ENCODE data around the gene ZNF662.
A peak's percentile ranks its signal among the peaks of the same experiment; 100 is the strongest.

The ZNF662 gene

DNA sequence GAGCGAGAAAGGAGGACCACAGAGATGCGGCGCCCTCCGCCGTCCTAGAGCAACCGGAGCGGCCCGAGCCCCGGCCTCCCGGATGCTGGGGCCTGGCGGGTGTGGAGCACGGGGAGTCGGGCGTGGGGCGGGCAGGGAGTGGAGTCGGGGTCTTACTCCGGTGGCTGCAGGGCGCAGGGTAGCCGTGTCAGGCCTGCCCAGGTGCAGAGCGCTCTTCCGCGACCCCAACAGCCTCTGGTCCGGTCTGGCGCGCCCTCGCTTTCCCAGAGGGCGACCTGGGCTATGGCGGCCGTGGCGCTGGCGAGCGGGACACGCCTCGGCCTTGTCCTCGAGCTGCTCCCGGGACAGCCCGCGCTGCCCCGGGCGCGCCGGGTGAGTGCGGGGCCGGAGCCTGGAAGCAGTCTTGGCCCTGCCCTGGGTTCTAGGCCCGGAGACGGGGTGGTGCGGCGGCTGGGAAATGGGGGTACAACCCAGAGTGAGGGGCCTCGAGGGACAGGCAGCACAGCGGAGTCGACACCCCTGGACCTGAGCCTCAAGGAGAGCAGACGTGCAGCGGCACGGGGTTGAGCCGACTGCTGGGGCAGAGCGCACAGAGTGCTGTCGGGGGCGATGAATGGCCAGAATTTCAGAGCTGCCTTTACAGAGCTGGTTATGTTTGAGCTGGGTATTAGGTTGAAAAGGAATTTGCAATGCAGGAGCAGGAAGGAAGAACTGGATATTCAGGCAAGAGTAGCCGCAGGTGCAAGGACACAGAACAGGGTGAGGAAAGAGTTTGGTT lies at the start of gene ZNF662:
Gene ZNF662, plus strand, starts transcription at position 73 of the 778 bp plus-strand sequence. CDS start 1,973 bp downstream, outside the sequence.
- Mint-ChIP-seq H3K4me3 (peak within 1 kb of the TSS; percentile 25), H3K27ac (no peak within 1 kb of the TSS), H3K36me3 (peaks cover 7% of the 10 kb centered on the region), H3K27me3 (peaks cover 28% of the 10 kb centered on the region), H3K4me1 (peaks cover 2% of the 10 kb centered on the region), H3K9me3 (peaks cover 11% of the 10 kb centered on the region)
- ATAC-seq (ENCODE audit: low read depth) (no peak), DNase-seq (ENCODE audit: low spot score in 2 of 2) (no peak)

GRCh38 chr3:42856544-42856943 lies 49.4 kb upstream of the ZNF662 start:
- peaks cover 9% of the 10 kb centered on the region for H3K4me1 Mint-ChIP-seq
- no peak for DNase-seq (ENCODE audit: low spot score in 2 of 2)
- H3K27me3 Mint-ChIP-seq = peaks cover 10% of the 10 kb centered on the region
- peak; percentile 29 for ATAC-seq (ENCODE audit: low read depth)
- peaks cover 2% of the 10 kb centered on the region for H3K9me3 Mint-ChIP-seq
- peaks cover 6% of the 10 kb centered on the region for H3K36me3 Mint-ChIP-seq
- H3K4me3 Mint-ChIP-seq = no peak overlapping the region
- no peak overlapping the region for H3K27ac Mint-ChIP-seq

DNA sequence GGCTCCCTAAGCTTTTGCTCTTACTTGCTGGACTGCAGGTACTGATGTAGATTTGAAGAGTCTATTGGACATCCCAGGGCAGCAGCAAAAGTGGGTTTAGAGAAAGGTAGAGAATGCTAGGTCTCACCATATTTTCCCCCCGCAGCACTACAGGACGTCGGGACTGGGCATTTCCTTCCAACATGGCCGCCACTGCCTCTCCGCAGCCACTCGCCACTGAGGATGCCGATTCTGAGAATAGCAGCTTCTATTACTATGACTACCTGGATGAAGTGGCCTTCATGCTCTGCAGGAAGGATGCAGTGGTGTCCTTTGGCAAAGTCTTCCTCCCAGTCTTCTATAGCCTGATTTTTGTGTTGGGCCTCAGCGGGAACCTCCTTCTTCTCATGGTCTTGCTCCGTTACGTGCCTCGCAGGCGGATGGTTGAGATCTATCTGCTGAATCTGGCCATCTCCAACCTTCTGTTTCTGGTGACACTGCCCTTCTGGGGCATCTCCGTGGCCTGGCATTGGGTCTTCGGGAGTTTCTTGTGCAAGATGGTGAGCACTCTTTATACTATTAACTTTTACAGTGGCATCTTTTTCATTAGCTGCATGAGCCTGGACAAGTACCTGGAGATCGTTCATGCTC lies 41.5 kb upstream of the ZNF662 start:
- no peak overlapping the region for H3K27ac Mint-ChIP-seq
- H3K27me3 Mint-ChIP-seq = peaks cover 1% of the 10 kb centered on the region
- no peak for ATAC-seq (ENCODE audit: low read depth)
- H3K4me1 Mint-ChIP-seq = no peaks in the 10 kb centered on the region
- DNase-seq (ENCODE audit: low spot score in 2 of 2) = no peak
- H3K9me3 Mint-ChIP-seq = peaks cover 3% of the 10 kb centered on the region
- peaks cover 2% of the 10 kb centered on the region for H3K36me3 Mint-ChIP-seq
- no peak overlapping the region for H3K4me3 Mint-ChIP-seq

DNA sequence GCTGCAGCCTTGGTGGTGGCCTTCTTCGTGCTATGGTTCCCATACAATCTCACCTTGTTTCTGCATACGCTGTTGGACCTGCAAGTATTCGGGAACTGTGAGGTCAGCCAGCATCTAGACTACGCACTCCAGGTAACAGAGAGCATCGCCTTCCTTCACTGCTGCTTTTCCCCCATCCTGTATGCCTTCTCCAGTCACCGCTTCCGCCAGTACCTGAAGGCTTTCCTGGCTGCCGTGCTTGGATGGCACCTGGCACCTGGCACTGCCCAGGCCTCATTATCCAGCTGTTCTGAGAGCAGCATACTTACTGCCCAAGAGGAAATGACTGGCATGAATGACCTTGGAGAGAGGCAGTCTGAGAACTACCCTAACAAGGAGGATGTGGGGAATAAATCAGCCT lies 40.7 kb upstream of the ZNF662 start:
- H3K9me3 Mint-ChIP-seq = peaks cover 3% of the 10 kb centered on the region
- ATAC-seq (ENCODE audit: low read depth) (no peak), DNase-seq (ENCODE audit: low spot score in 2 of 2) (no peak)
- no peaks in the 10 kb centered on the region for H3K4me1 Mint-ChIP-seq
- H3K27me3 Mint-ChIP-seq = no peaks in the 10 kb centered on the region
- H3K36me3 Mint-ChIP-seq = no peaks in the 10 kb centered on the region
- no peak overlapping the region for H3K27ac Mint-ChIP-seq
- no peak overlapping the region for H3K4me3 Mint-ChIP-seq

DNA sequence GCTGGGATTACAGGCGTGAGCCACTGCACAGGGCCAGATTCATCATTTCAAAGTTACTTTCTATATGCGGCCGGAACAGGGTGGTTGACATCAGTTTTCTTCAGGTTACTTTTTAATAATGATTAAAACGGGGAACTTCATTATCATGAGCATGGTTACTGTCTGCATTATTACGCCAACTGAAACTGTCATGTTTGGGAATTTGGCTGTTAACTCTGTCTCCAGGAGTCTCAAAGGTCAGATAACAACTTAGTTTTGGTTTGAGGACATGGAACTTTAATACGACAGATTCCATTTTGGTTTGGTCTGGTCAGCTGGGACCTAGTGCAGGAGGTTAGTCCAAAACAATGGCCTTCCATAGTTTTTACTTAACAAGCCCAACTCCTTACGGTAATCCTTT lies 38.8 kb upstream of the ZNF662 start:
- H3K4me1 Mint-ChIP-seq = no peaks in the 10 kb centered on the region
- H3K9me3 Mint-ChIP-seq = peaks cover under 1% of the 10 kb centered on the region
- no peak overlapping the region for H3K27ac Mint-ChIP-seq
- no peak for ATAC-seq (ENCODE audit: low read depth)
- DNase-seq (ENCODE audit: low spot score in 2 of 2) = no peak
- no peaks in the 10 kb centered on the region for H3K27me3 Mint-ChIP-seq
- no peaks in the 10 kb centered on the region for H3K36me3 Mint-ChIP-seq
- H3K4me3 Mint-ChIP-seq = no peak overlapping the region

GRCh38 chr3:42868841-42869240 lies 37.1 kb upstream of the ZNF662 start:
- no peaks in the 10 kb centered on the region for H3K9me3 Mint-ChIP-seq
- DNase-seq (ENCODE audit: low spot score in 2 of 2) (no peak), ATAC-seq (ENCODE audit: low read depth) (no peak)
- peaks cover 5% of the 10 kb centered on the region for H3K27me3 Mint-ChIP-seq
- H3K4me3 Mint-ChIP-seq = no peak overlapping the region
- no peaks in the 10 kb centered on the region for H3K36me3 Mint-ChIP-seq
- no peak overlapping the region for H3K27ac Mint-ChIP-seq
- no peaks in the 10 kb centered on the region for H3K4me1 Mint-ChIP-seq

- DNase-seq (ENCODE audit: low spot score in 2 of 2) (no peak), ATAC-seq (ENCODE audit: low read depth) (no peak)
- H3K4me3 Mint-ChIP-seq = no peak overlapping the region
- H3K27me3 Mint-ChIP-seq = peaks cover 5% of the 10 kb centered on the region
- H3K27ac Mint-ChIP-seq = no peak overlapping the region
- no peaks in the 10 kb centered on the region for H3K9me3 Mint-ChIP-seq
- H3K4me1 Mint-ChIP-seq = no peaks in the 10 kb centered on the region
- no peaks in the 10 kb centered on the region for H3K36me3 Mint-ChIP-seq
Measured at GRCh38 chr3:42871592-42872196, 34.2 kb upstream of the ZNF662 start.

- H3K27me3 Mint-ChIP-seq = peaks cover 5% of the 10 kb centered on the region
- ATAC-seq (ENCODE audit: low read depth) (no peak), DNase-seq (ENCODE audit: low spot score in 2 of 2) (no peak)
- H3K9me3 Mint-ChIP-seq = no peaks in the 10 kb centered on the region
- H3K4me3 Mint-ChIP-seq = no peak overlapping the region
- no peak overlapping the region for H3K27ac Mint-ChIP-seq
- no peaks in the 10 kb centered on the region for H3K36me3 Mint-ChIP-seq
- H3K4me1 Mint-ChIP-seq = no peaks in the 10 kb centered on the region
Measured at GRCh38 chr3:42872718-42873117, 33.2 kb upstream of the ZNF662 start.

DNA sequence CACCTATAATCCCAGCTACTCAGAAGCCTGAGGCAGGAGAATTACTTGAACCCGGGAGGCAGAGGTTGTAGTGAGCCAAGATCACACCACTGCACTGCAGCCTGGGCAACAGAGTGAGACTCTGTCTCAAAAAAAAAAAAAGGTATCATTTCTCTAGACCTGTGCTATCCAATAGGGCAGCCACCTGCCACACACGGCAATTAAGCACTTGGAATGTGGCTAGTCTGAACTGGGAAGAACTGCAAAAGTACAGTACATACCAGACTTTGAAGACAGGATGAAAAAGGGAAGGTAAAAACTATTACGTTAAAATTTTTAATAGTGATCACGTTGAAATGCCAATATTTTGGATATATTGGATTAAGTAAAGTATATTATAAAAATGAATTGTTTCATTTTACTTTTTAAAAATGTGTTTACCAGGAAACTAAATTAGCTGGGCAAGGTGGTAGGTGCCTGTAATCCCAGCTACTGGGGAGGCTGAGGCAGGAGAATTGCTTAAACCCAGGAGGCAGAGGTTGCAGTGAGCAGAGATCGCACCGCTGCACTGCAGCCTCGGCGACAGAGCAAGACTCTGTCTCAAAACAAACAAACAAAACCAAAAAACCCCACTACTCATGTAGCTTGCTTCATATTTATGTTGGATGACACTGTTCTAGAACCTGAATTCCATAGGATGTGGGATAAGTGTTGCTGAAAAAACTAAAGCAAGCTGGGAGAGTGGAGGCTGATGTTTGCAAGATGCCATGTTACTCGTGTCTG lies 32.5 kb upstream of the ZNF662 start:
- no peaks in the 10 kb centered on the region for H3K36me3 Mint-ChIP-seq
- H3K27me3 Mint-ChIP-seq = peaks cover 5% of the 10 kb centered on the region
- no peak for ATAC-seq (ENCODE audit: low read depth)
- no peaks in the 10 kb centered on the region for H3K4me1 Mint-ChIP-seq
- no peaks in the 10 kb centered on the region for H3K9me3 Mint-ChIP-seq
- H3K27ac Mint-ChIP-seq = no peak overlapping the region
- H3K4me3 Mint-ChIP-seq = no peak overlapping the region
- no peak for DNase-seq (ENCODE audit: low spot score in 2 of 2)

DNA sequence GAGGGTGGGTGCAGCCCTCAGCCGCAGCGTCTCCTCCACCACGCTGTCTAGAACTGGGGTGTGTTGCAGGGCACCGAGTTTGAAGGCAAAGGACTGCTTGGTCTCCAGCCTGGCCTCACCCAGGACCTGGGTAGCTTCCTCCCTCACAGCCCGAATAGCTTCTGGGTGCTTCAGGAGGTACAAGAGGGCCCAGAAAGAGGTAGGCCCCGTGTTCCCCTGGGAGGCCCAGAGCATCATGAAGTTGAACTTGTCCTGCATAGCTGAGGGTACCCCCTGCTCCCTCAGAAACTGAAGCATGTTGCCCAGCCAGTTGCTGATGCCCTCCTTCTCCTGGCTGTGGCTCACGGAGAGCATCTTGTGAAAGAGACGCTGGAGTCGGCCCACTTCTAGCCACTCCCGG lies 31.2 kb upstream of the ZNF662 start:
- Mint-ChIP-seq H3K36me3 (no peaks in the 10 kb centered on the region), H3K27ac (no peak overlapping the region), H3K4me1 (no peaks in the 10 kb centered on the region), H3K4me3 (no peak overlapping the region), H3K27me3 (peaks cover 5% of the 10 kb centered on the region), H3K9me3 (no peaks in the 10 kb centered on the region)
- DNase-seq (ENCODE audit: low spot score in 2 of 2) = no peak
- no peak for ATAC-seq (ENCODE audit: low read depth)

DNA sequence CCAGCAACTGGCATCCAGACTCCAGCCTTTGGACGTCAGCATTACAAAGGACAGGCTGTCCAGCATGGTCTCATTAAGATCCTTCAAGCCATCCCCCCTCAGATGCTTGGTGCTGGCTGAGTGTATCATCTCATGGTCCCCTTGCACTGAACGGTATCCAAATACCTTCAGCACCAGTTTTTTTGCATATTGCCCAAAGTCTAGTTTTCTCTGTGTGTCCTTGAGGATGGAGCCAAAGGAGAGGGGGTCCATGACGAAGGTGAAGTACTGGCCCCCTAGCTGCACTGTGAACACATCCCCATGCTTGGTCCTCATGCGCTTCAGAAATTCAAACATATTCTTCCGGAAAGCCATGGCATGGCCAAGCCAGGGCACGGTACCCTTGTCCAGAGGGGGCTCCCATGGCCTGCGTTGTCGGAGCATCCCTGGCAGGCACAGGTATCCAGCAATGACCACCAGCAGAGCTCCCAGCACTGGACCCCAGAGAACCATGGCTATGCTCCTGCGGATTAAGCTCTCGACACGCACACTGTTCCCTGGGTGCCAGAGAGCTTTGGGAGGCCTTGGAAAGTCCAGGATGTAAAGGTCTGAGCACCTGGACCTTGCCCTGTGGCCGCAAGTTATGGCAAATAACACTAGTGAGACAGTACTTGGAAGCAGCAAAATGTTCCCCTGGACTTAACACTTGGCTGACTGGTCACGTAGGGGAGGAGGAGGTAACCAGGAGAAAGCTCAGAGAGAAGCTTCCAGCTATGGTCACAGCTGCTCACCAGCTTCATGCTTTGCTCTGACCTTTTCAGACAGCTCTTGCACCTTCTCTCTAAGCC lies 30.4 kb upstream of the ZNF662 start, which contains the start of gene CYP8B1:
Gene CYP8B1, minus strand, starts transcription at position 555 of the 827 bp plus-strand sequence. Its CDS starts 63 bp downstream, at position 492.
- ATAC-seq (ENCODE audit: low read depth) = no peak
- Mint-ChIP-seq H3K27ac (no peak within 1 kb of the TSS), H3K9me3 (no peaks in the 10 kb centered on the region), H3K36me3 (no peaks in the 10 kb centered on the region), H3K27me3 (peaks cover 5% of the 10 kb centered on the region), H3K4me3 (no peak within 1 kb of the TSS), H3K4me1 (peaks cover 3% of the 10 kb centered on the region)
- DNase-seq (ENCODE audit: low spot score in 2 of 2) = no peak

DNA sequence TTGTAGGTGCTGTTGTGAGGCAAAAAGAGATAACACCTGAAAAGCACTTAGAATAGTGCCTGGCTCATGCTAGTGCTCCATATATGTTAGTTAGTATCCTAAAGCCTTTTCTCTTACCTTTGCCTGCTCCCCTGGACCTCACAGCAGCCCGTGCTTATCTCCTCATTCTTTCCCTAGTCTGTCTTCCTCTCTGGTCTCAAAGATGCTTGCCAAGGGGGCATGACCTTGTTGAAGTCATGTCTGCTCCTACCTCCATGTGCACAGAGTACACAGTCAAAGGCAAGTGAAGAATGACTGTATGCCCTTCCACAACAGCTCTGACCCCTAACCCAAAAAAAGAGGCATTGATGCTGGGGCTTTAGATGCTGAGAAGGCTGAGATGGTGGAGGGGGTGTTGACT lies 29.5 kb upstream of the ZNF662 start:
- Mint-ChIP-seq H3K36me3 (no peaks in the 10 kb centered on the region), H3K9me3 (no peaks in the 10 kb centered on the region)

DNA sequence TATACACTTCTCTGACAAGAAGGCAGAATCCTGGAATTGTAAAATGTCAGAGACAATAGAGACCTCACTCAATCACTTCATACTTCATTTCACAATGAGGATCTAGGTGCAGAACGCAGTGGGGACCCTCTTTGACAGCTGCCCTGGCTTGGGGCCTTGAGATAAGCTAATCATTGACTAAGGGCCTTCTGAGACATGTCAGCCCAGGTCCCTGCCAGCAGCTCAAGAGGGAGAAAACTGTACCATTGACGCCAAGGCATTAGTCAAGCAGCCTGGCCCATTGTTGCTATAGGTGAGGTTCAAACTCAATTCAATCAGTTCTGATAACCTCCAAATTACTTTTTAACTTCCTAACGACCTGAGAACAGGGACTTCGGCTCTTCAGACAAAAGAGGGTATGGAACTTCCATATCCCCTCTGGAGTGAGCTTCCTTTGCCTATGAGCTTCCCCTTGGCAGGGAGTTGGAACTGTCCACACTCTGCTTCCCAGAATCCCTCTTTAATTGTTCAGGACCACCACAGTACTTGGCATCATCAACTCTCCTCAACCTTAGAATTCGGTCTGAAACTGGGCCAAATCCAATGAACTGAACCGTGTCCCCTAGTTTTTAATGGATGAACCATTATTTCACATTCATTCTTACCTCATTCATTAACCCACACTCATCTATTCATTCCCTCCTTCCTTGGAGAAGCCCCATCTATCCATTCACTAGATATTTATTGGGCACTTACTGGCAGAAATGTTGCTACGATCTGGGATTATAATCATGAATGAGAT lies 28.8 kb upstream of the ZNF662 start:
- Mint-ChIP-seq H3K9me3 (no peaks in the 10 kb centered on the region), H3K4me3 (no peak overlapping the region), H3K27ac (no peak overlapping the region), H3K4me1 (peaks cover 9% of the 10 kb centered on the region), H3K36me3 (no peaks in the 10 kb centered on the region), H3K27me3 (peaks cover 5% of the 10 kb centered on the region)
- no peak for ATAC-seq (ENCODE audit: low read depth)
- no peak for DNase-seq (ENCODE audit: low spot score in 2 of 2)

More for the DNA sequence above, 29.5 kb upstream of the ZNF662 start:
- Mint-ChIP-seq H3K27ac (no peak overlapping the region), H3K4me3 (no peak overlapping the region), H3K4me1 (peaks cover 7% of the 10 kb centered on the region), H3K27me3 (peaks cover 5% of the 10 kb centered on the region)
- ATAC-seq (ENCODE audit: low read depth) (no peak), DNase-seq (ENCODE audit: low spot score in 2 of 2) (no peak)
